Measurements from ENCODE around the gene IL34. TPM values are rescaled to one million over a fixed set of nuclear protein-coding genes. Genes with fewer than 3 reads are reported as not detected.
"Not testable (repeated sequence)": the region's sequence is repeated elsewhere in the genome, so short reads cannot be mapped to it uniquely, and the experiment has no call there.

Gene IL34
- total RNA-seq: 13.4 TPM

GRCh38 chr16:70646260-70647241 is at the start of gene IL34:
TSS of gene IL34 (plus strand) at chr16:70646559. CDS start at chr16:70646948, 389 bp downstream.
- DNase-seq: peak; percentile 77

GRCh38 chr16:70597135-70597835 is 49.1 kb upstream of the IL34 start:
- DNase-seq: peak; percentile 46

GRCh38 chr16:70598937-70599503 is 47.3 kb upstream of the IL34 start:
- no peak for DNase-seq

GRCh38 chr16:70600730-70601129 is 45.6 kb upstream of the IL34 start:
- DNase-seq: no peak

- DNase-seq: no peak
These were observed 44.5 kb upstream of the IL34 start for GRCh38 chr16:70601576-70602575.

- no peak for DNase-seq
These were observed 43.5 kb upstream of the IL34 start for GRCh38 chr16:70602831-70603230.

GRCh38 chr16:70604407-70605282 is 41.7 kb upstream of the IL34 start:
- DNase-seq: no peak

GRCh38 chr16:70605283-70605657 is 41.1 kb upstream of the IL34 start:
- DNase-seq: no peak

GRCh38 chr16:70608521-70608920 is 37.8 kb upstream of the IL34 start:
- no peak for DNase-seq

- DNase-seq: no peak
These were observed 35.8 kb upstream of the IL34 start for GRCh38 chr16:70610273-70611223.

- DNase-seq: no peak
These were observed 35.1 kb upstream of the IL34 start for GRCh38 chr16:70611224-70611598.

- no peak for DNase-seq
These were observed 34.5 kb upstream of the IL34 start for GRCh38 chr16:70611785-70612303.

- DNase-seq: no peak
These were observed 33.4 kb upstream of the IL34 start for GRCh38 chr16:70612931-70613330.

GRCh38 chr16:70614208-70614951 is 32.0 kb upstream of the IL34 start:
- DNase-seq: no peak

GRCh38 chr16:70615945-70616344 is 30.4 kb upstream of the IL34 start:
- DNase-seq: no peak

GRCh38 chr16:70621864-70622263 is 24.5 kb upstream of the IL34 start:
- DNase-seq: not testable (repeated sequence)

- no peak for DNase-seq
These were observed 18.7 kb upstream of the IL34 start for GRCh38 chr16:70627696-70628095.

GRCh38 chr16:70630960-70631745 is 15.2 kb upstream of the IL34 start:
- DNase-seq: no peak

Measured in tongue (tissue), 2 donors.